WERI-Rb-1 (cell line): ENCODE data around the gene CCDC78.
A peak's percentile ranks its signal among the peaks of the same experiment; 100 is the strongest.

Source experiments
- DNase-seq: peaks from one replicate; pipeline ENCODE4 v3.0.0-alpha.2; 2020
- H3K27ac ChIP-seq: fragments of 250-450 bp; sonication (Bioruptor Pico); 2 replicates; pipeline ENCODE4 v1.5.1; 2020; ENCODE audit warnings: mild to moderate bottlenecking, moderate library complexity
- H3K27me3 ChIP-seq: fragments of 250-450 bp; sonication (Bioruptor Pico); 2 replicates; pipeline ENCODE4 v1.5.1; 2021; ENCODE audit warnings: mild to moderate bottlenecking, low read depth, moderate library complexity; ENCODE audit not compliant: insufficient read depth, severe bottlenecking
- H3K36me3 ChIP-seq: fragments of 250-450 bp; sonication (Bioruptor Pico); 2 replicates; pipeline ENCODE4 v1.5.1; 2020; ENCODE audit warnings: mild to moderate bottlenecking, moderate library complexity
- H3K4me3 ChIP-seq: 2 replicates; pipeline ENCODE4 v1.5.1; 2011; ENCODE audit warnings: low read depth, mild to moderate bottlenecking, control low read depth, low read length
- H3K9me3 ChIP-seq: fragments of 250-450 bp; sonication (Bioruptor Pico); 2 replicates; pipeline ENCODE4 v1.5.1; 2021; ENCODE audit warnings: mild to moderate bottlenecking, moderate library complexity; ENCODE audit not compliant: severe bottlenecking
- CTCF ChIP-seq: IDR thresholded peaks from 2 replicates; pipeline ENCODE4 v1.5.1; 2011; ENCODE audit warnings: low read depth, mild to moderate bottlenecking, control low read depth, inconsistent platforms, low read length

The CCDC78 gene

GRCh38 chr16:732332-732731, 6.1 kb upstream of the CCDC78 start:
- Histone ChIP-seq H3K36me3 (peaks cover 42% of the 10 kb centered on the region), H3K27ac (no peak overlapping the region), H3K27me3 (no peaks in the 10 kb centered on the region), H3K9me3 (no peaks in the 10 kb centered on the region), H3K4me3 (no peak overlapping the region)
- DNase-seq = no peak
- no peak for TF ChIP-seq CTCF

- no peaks in the 10 kb centered on the region for H3K9me3 ChIP-seq
- no peak for DNase-seq
- H3K27me3 ChIP-seq = no peaks in the 10 kb centered on the region
- H3K36me3 ChIP-seq = peaks cover 33% of the 10 kb centered on the region
- no peak for TF ChIP-seq CTCF
- H3K27ac ChIP-seq = no peak overlapping the region
- H3K4me3 ChIP-seq = no peak overlapping the region
Observed at GRCh38 chr16:730666-731509, 4.6 kb upstream of the CCDC78 start.

- Histone ChIP-seq H3K4me3 (no peak overlapping the region), H3K36me3 (peaks cover 26% of the 10 kb centered on the region)
Observed at GRCh38 chr16:729768-730665, 3.8 kb upstream of the CCDC78 start.

GRCh38 chr16:728890-729744, 2.9 kb upstream of the CCDC78 start:
- no peak for DNase-seq
- no peaks in the 10 kb centered on the region for H3K9me3 ChIP-seq
- TF ChIP-seq CTCF = no peak
- no peaks in the 10 kb centered on the region for H3K27me3 ChIP-seq
- H3K36me3 ChIP-seq = peaks cover 21% of the 10 kb centered on the region
- H3K4me3 ChIP-seq = peak overlapping the region; percentile 71
- no peak overlapping the region for H3K27ac ChIP-seq

More at GRCh38 chr16:729768-730665, 3.8 kb upstream of the CCDC78 start:
- TF ChIP-seq CTCF = no peak
- Histone ChIP-seq H3K27ac (no peak overlapping the region), H3K9me3 (no peaks in the 10 kb centered on the region), H3K27me3 (no peaks in the 10 kb centered on the region)
- no peak for DNase-seq

- Histone ChIP-seq H3K36me3 (peaks cover 14% of the 10 kb centered on the region), H3K4me3 (peak overlapping the region; percentile 71), H3K9me3 (no peaks in the 10 kb centered on the region), H3K27me3 (no peaks in the 10 kb centered on the region), H3K27ac (peak overlapping the region; percentile 68)
- peak; percentile 84 for DNase-seq
- no peak for TF ChIP-seq CTCF
Observed at GRCh38 chr16:728131-728889, 2.1 kb upstream of the CCDC78 start.
